Measurements from ENCODE around the gene LRMDA.

The LRMDA gene

GRCh38 chr10:76453997-76454396 is 1022.6 kb downstream of the LRMDA start:
- peaks cover 0 to 43% (median 0%) of the 10 kb centered on the region in 10 experiments; a peak in 6 of 20 replicates for H3K4me1 ChIP-seq
- no peak overlapping the region for H3K4me3 ChIP-seq
- H3K9me3 ChIP-seq (replicated peaks in 1 of 11), result peaks cover 0 to 8% (median 0%) of the 10 kb centered on the region in 11 experiments; a peak in 2 of 22 replicates
- no peaks in the 10 kb centered on the region for H4K20me1 ChIP-seq
- TF ChIP-seq Cebpa-rat (IDR thresholded peaks at IDR 0.05), result no peak
- H3K4me2 ChIP-seq, result peak overlapping the region in 3 of 11 experiments; percentile 25 to 66 (median 53); a peak in 3 of 22 replicates
- peak overlapping the region in 3 of 11 experiments; percentile 26 to 75 (median 65); a peak in 5 of 22 replicates for H3K27ac ChIP-seq
- peak overlapping the region in 1 of 11 experiments; percentile 50; a peak in 1 of 22 replicates for H3K9ac ChIP-seq
- no peaks in the 10 kb centered on the region for H3K36me3 ChIP-seq
- H3K27me3 ChIP-seq, result no peaks in the 10 kb centered on the region

- H3K27me3 ChIP-seq, result no peaks in the 10 kb centered on the region
- H3K4me1 ChIP-seq, result peaks cover 0 to 43% (median 0%) of the 10 kb centered on the region in 10 experiments; a peak in 6 of 20 replicates
- no peak overlapping the region for H3K4me3 ChIP-seq
- no peaks in the 10 kb centered on the region for H4K20me1 ChIP-seq
- peak overlapping the region in 3 of 11 experiments; percentile 26 to 75 (median 65); a peak in 5 of 22 replicates for H3K27ac ChIP-seq
- H3K9me3 ChIP-seq (replicated peaks in 1 of 11), result peaks cover 0 to 8% (median 0%) of the 10 kb centered on the region in 11 experiments; a peak in 2 of 22 replicates
- peak overlapping the region in 1 of 11 experiments; percentile 50; a peak in 1 of 22 replicates for H3K9ac ChIP-seq
- peak overlapping the region in 3 of 11 experiments; percentile 25 to 66 (median 53); a peak in 4 of 22 replicates for H3K4me2 ChIP-seq
- H3K36me3 ChIP-seq, result no peaks in the 10 kb centered on the region
- no peak for TF ChIP-seq Cebpa-rat (IDR thresholded peaks at IDR 0.05)
Observed at GRCh38 chr10:76454506-76455140, 1023.2 kb downstream of the LRMDA start.

GRCh38 chr10:76456197-76456596 is 1024.8 kb downstream of the LRMDA start:
- peaks cover 0 to 43% (median 0%) of the 10 kb centered on the region in 10 experiments; a peak in 6 of 20 replicates for H3K4me1 ChIP-seq
- no peak overlapping the region; a peak in 1 of 22 replicates for H3K27ac ChIP-seq
- H3K4me3 ChIP-seq, result no peak overlapping the region
- peak overlapping the region in 2 of 11 experiments; percentile 53 to 66; a peak in 1 of 22 replicates for H3K4me2 ChIP-seq
- H3K9me3 ChIP-seq (replicated peaks in 1 of 11), result peaks cover 0 to 8% (median 0%) of the 10 kb centered on the region in 11 experiments; a peak in 2 of 22 replicates
- H3K27me3 ChIP-seq, result no peaks in the 10 kb centered on the region
- no peak overlapping the region for H3K9ac ChIP-seq
- no peaks in the 10 kb centered on the region for H3K36me3 ChIP-seq
- TF ChIP-seq Cebpa-rat (IDR thresholded peaks at IDR 0.05), result no peak
- H4K20me1 ChIP-seq, result no peaks in the 10 kb centered on the region

GRCh38 chr10:76459016-76459730 is 1027.7 kb downstream of the LRMDA start:
- Histone ChIP-seq H3K9ac (no peak overlapping the region), H3K4me3 (no peak overlapping the region), H3K27ac (no peak overlapping the region), H3K4me1 (peaks cover 8 to 27% (median 11%) of the 10 kb centered on the region in 10 experiments; a peak in 16 of 20 replicates), H3K36me3 (no peaks in the 10 kb centered on the region), H3K4me2 (no peak overlapping the region), H3K27me3 (no peaks in the 10 kb centered on the region), H4K20me1 (no peaks in the 10 kb centered on the region), H3K9me3 (replicated peaks in 1 of 11) (peaks cover 0 to 8% (median 0%) of the 10 kb centered on the region in 11 experiments; a peak in 2 of 22 replicates)
- TF ChIP-seq Cebpa-rat (IDR thresholded peaks at IDR 0.05), result no peak

- Histone ChIP-seq H3K27me3 (no peaks in the 10 kb centered on the region), H3K9me3 (replicated peaks in 1 of 11) (peaks cover 0 to 8% (median 0%) of the 10 kb centered on the region in 11 experiments; a peak in 2 of 22 replicates), H3K27ac (no peak overlapping the region), H3K9ac (no peak overlapping the region), H3K4me3 (no peak overlapping the region), H3K36me3 (no peaks in the 10 kb centered on the region), H3K4me2 (no peak overlapping the region), H4K20me1 (no peaks in the 10 kb centered on the region), H3K4me1 (peaks cover 0 to 15% (median 10%) of the 10 kb centered on the region in 10 experiments; a peak in 12 of 20 replicates)
- no peak for TF ChIP-seq Cebpa-rat (IDR thresholded peaks at IDR 0.05)
Observed at GRCh38 chr10:76461024-76461423, 1029.6 kb downstream of the LRMDA start.

GRCh38 chr10:76463111-76463510 is 1031.7 kb downstream of the LRMDA start:
- H3K4me1 ChIP-seq, result peaks cover 0 to 15% (median 10%) of the 10 kb centered on the region in 10 experiments; a peak in 11 of 20 replicates

GRCh38 chr10:76466836-76467503 is 1035.5 kb downstream of the LRMDA start:
- no peaks in the 10 kb centered on the region for H4K20me1 ChIP-seq
- no peaks in the 10 kb centered on the region for H3K36me3 ChIP-seq

More at GRCh38 chr10:76463111-76463510, 1031.7 kb downstream of the LRMDA start:
- no peaks in the 10 kb centered on the region for H4K20me1 ChIP-seq
- no peaks in the 10 kb centered on the region for H3K9me3 ChIP-seq (replicated peaks in 1 of 11)
- no peaks in the 10 kb centered on the region for H3K36me3 ChIP-seq
- H3K4me3 ChIP-seq, result no peak overlapping the region
- peak overlapping the region in 10 of 11 experiments; percentile 6 to 50 (median 23); a peak in 11 of 22 replicates for H3K4me2 ChIP-seq
- H3K9ac ChIP-seq, result no peak overlapping the region
- no peak for TF ChIP-seq Cebpa-rat (IDR thresholded peaks at IDR 0.05)
- no peaks in the 10 kb centered on the region for H3K27me3 ChIP-seq
- H3K27ac ChIP-seq, result no peak overlapping the region; a peak in 1 of 22 replicates

GRCh38 chr10:76469675-76470074 is 1038.3 kb downstream of the LRMDA start:
- Histone ChIP-seq H3K36me3 (no peaks in the 10 kb centered on the region), H3K27me3 (no peaks in the 10 kb centered on the region), H3K9ac (no peak overlapping the region), H4K20me1 (no peaks in the 10 kb centered on the region), H3K4me2 (peak overlapping the region in 2 of 11 experiments; percentile 48 to 62; a peak in 4 of 22 replicates), H3K4me3 (no peak overlapping the region), H3K4me1 (peaks cover 0 to 15% (median 0%) of the 10 kb centered on the region in 10 experiments; a peak in 4 of 20 replicates), H3K9me3 (replicated peaks in 1 of 11) (no peaks in the 10 kb centered on the region), H3K27ac (no peak overlapping the region)
- peak in 3 of 11 experiments; percentile 19 to 52 (median 20); a peak in 4 of 22 replicates for TF ChIP-seq Cebpa-rat (IDR thresholded peaks at IDR 0.05)

More at GRCh38 chr10:76466836-76467503, 1035.5 kb downstream of the LRMDA start:
- H3K27ac ChIP-seq, result no peak overlapping the region
- H3K4me1 ChIP-seq, result peaks cover 4 to 23% (median 11%) of the 10 kb centered on the region in 10 experiments; a peak in 14 of 20 replicates
- H3K9me3 ChIP-seq (replicated peaks in 1 of 11), result no peaks in the 10 kb centered on the region
- no peak overlapping the region for H3K4me2 ChIP-seq
- no peak overlapping the region for H3K4me3 ChIP-seq
- H3K27me3 ChIP-seq, result no peaks in the 10 kb centered on the region
- no peak overlapping the region for H3K9ac ChIP-seq
- TF ChIP-seq Cebpa-rat (IDR thresholded peaks at IDR 0.05), result no peak

Data from BLaER1 treated with 17β-estradiol and CSF1 and Interleukin-3, amounts not matched to agents 10 nM and 100 nM (cell line).